ENCODE results near the gene FILIP1L.

Gene FILIP1L

GRCh38 chr3:99966662-99967416 is 147.5 kb downstream of the FILIP1L start:
- DNase-seq: peak; percentile 77

- no peak for DNase-seq
Measured at GRCh38 chr3:99965681-99966408, 148.5 kb downstream of the FILIP1L start.

GRCh38 chr3:99965077-99965476 is 149.2 kb downstream of the FILIP1L start:
- DNase-seq: peak; percentile 49

GRCh38 chr3:99962703-99963102 is 151.6 kb downstream of the FILIP1L start:
- peak; percentile 87 for DNase-seq

- no peak for DNase-seq
Measured at GRCh38 chr3:99961756-99962515, 152.4 kb downstream of the FILIP1L start.

GRCh38 chr3:99960941-99961340 is 153.4 kb downstream of the FILIP1L start:
- no peak for DNase-seq

GRCh38 chr3:99960123-99960878 is 154.0 kb downstream of the FILIP1L start:
- DNase-seq: no peak

GRCh38 chr3:99958222-99958912 is 155.9 kb downstream of the FILIP1L start:
- DNase-seq: no peak

GRCh38 chr3:99957151-99957796 is 157.0 kb downstream of the FILIP1L start:
- peak; percentile 53 for DNase-seq

- DNase-seq: no peak
Measured at GRCh38 chr3:99955773-99956562, 158.3 kb downstream of the FILIP1L start.

GRCh38 chr3:99954914-99955644 is 159.2 kb downstream of the FILIP1L start:
- DNase-seq: no peak

GRCh38 chr3:99953596-99953995 is 160.7 kb downstream of the FILIP1L start:
- DNase-seq: no peak

- peak; percentile 92 for DNase-seq
Measured at GRCh38 chr3:99952306-99952705, 162.0 kb downstream of the FILIP1L start.

GRCh38 chr3:99951701-99952100 is 162.6 kb downstream of the FILIP1L start:
- no peak for DNase-seq

GRCh38 chr3:99950921-99951320 is 163.4 kb downstream of the FILIP1L start:
- no peak for DNase-seq

GRCh38 chr3:99949956-99950670 is 164.2 kb downstream of the FILIP1L start:
- DNase-seq: no peak

- no peak for DNase-seq
Measured at GRCh38 chr3:99948467-99949089, 165.7 kb downstream of the FILIP1L start.

GRCh38 chr3:99947356-99947755 is 166.9 kb downstream of the FILIP1L start:
- DNase-seq: no peak
